Esophagus muscularis mucosa (tissue), 4 donors: ENCODE results near the gene RETREG2. TPM values are rescaled to one million over a fixed set of nuclear protein-coding genes. Genes with fewer than 3 reads are reported as not detected.

Source experiments
- DNase-seq: peaks from one replicate; pipeline ENCODE4 v3.0.0-alpha.2; 2017; ENCODE audit errors: extremely low spot score
- H3K27ac ChIP-seq, 4 donors: fragments of 200-600 bp; sonication (generic); replicated peaks in 1 of 4; 1 replicate in 3 of 4; 2 replicates in 1 of 4; pipeline ENCODE4 v1.5.1; 2016 to 2019; ENCODE audit warnings: mild to moderate bottlenecking in 1 of 4
- H3K27me3 ChIP-seq, 4 donors: fragments of 200-600 bp; sonication (generic); one replicate each; pipeline versions ENCODE4 v1.5.1 to v1.6.0; 2016 to 2019
- H3K36me3 ChIP-seq, 4 donors: fragments of 200-600 bp; sonication (generic); one replicate each; pipeline ENCODE4 v1.5.1; 2016 to 2019
- H3K4me1 ChIP-seq, 4 donors: fragments of 200-600 bp; sonication (generic); one replicate each; pipeline ENCODE4 v1.5.1; 2016 to 2019
- H3K4me3 ChIP-seq, 4 donors: fragments of 200-600 bp; sonication (generic); 1 replicate in 2 of 4; 2 replicates in 2 of 4; pipeline ENCODE4 v1.5.1; 2016 to 2019; ENCODE audit warnings: mild to moderate bottlenecking in 4 of 4, moderate library complexity in 1 of 4
- H3K9me3 ChIP-seq, 4 donors: fragments of 200-600 bp; sonication (generic); 1 replicate in 3 of 4; 2 replicates in 1 of 4; pipeline ENCODE4 v1.5.1; 2016 to 2019
- CTCF ChIP-seq, 3 experiments: fragments of 200-600 bp in 2 of 3; fragments of 450-650 bp in 1 of 3; sonication (generic) in 2 of 3; IDR thresholded peaks; one replicate each; pipeline ENCODE4 v1.5.1; 2017 to 2019; ENCODE audit warnings: antibody characterized with exemption in 3 of 3, mild to moderate bottlenecking in 2 of 3, moderate library complexity in 1 of 3
- EP300 ChIP-seq: sonication (generic); formaldehyde crosslinking; IDR thresholded peaks from one replicate; pipeline ENCODE4 v1.6.1; 2017; ENCODE audit warnings: antibody characterized with exemption
- POLR2A ChIP-seq: fragments of 450-650 bp; IDR thresholded peaks from one replicate; pipeline ENCODE4 v1.6.1; 2017; ENCODE audit warnings: antibody characterized with exemption, moderate library complexity, mild to moderate bottlenecking, low read depth
- POLR2AphosphoS5 ChIP-seq, 2 donors: sonication (generic); formaldehyde crosslinking; IDR thresholded peaks; one replicate each; pipeline ENCODE4 v1.6.1; 2017; ENCODE audit warnings: antibody characterized with exemption in 2 of 2
- WGBS: methylation state at CpG from one replicate; pipeline ENCODE4 v1.1.5; 2018; 5-methylcytosine and 5-hydroxymethylcytosine counted together
- intact Hi-C: fragments of 100-400 bp; cut with DNase I; formaldehyde crosslinking; loops from one replicate; pipeline ENCODE4 v1.15.1; 2023
- total RNA-seq, 4 donors: library from RNA; depleted of rRNA; stranded (reverse); fragments of >200 nt; gene quantifications; one replicate each; pipeline versions ENCODE4 v1.1.0 to v1.2.1, GENCODE V29; 2016

RETREG2 gene
- total RNA-seq, 4 donors from 2014 or later: 44.0 to 69.3 (median 56.3) TPM

GRCh38 chr2:219178377-219179175 is 501 bp downstream of the RETREG2 start:
- no peak for TF ChIP-seq CTCF (IDR thresholded peaks at IDR 0.05)
- no peak for TF ChIP-seq POLR2AphosphoS5 (IDR thresholded peaks at IDR 0.05)
- no peak for TF ChIP-seq POLR2A
- no peak for TF ChIP-seq EP300
- intact Hi-C loops: loop anchor here (2.0 to 10.0 kb wide), 2 partner anchors 28 to 206 kb away; partner anchors contain the start of genes DNPEP and ZFAND2B
- Histone ChIP-seq H3K36me3 (peaks cover 48 to 61% (median 60%) of the 10 kb centered on the region in 4 donors), H3K4me3 (peak overlapping the region; percentile 95 to 100 (median 96)), H3K27me3 (no peaks in the 10 kb centered on the region), H3K9me3 (no peaks in the 10 kb centered on the region), H3K27ac (peak overlapping the region; percentile 95 to 100 (median 96)), H3K4me1 (peaks cover 25 to 55% (median 38%) of the 10 kb centered on the region in 4 donors)
- DNase-seq: peak; percentile 92
- 15% methylated on average over 13 of the region's 45 CpGs for WGBS

GRCh38 chr2:219179601-219180465 is 1.8 kb downstream of the RETREG2 start:
- Histone ChIP-seq H3K36me3 (peaks cover 49 to 60% (median 58%) of the 10 kb centered on the region in 4 donors), H3K27me3 (no peaks in the 10 kb centered on the region), H3K4me3 (no peak overlapping the region), H3K9me3 (no peaks in the 10 kb centered on the region), H3K4me1 (peaks cover 22 to 42% (median 30%) of the 10 kb centered on the region in 4 donors), H3K27ac (no peak overlapping the region)
- intact Hi-C loops: loop anchor here (2.0 to 10.0 kb wide), 2 partner anchors 27 to 205 kb away; partner anchors contain the start of genes DNPEP and ZFAND2B
- WGBS: 97% methylated on average over 8 of the region's 9 CpGs
- peak; percentile 37 for DNase-seq
- TF ChIP-seq EP300 (no peak), POLR2AphosphoS5 (IDR thresholded peaks at IDR 0.05) (no peak), CTCF (IDR thresholded peaks at IDR 0.05) (no peak), POLR2A (no peak)

- no peaks in the 10 kb centered on the region for H3K9me3 ChIP-seq
- 91% methylated on average over 5 of the region's 5 CpGs for WGBS
- no peak overlapping the region for H3K27ac ChIP-seq
- peak; percentile 37 for DNase-seq
- H3K36me3 ChIP-seq: peaks cover 49 to 62% (median 54%) of the 10 kb centered on the region in 4 donors
- no peak overlapping the region for H3K4me3 ChIP-seq
- H3K27me3 ChIP-seq: no peaks in the 10 kb centered on the region
- H3K4me1 ChIP-seq: peaks cover 12 to 31% (median 19%) of the 10 kb centered on the region in 4 donors
- TF ChIP-seq POLR2A (no peak), CTCF (IDR thresholded peaks at IDR 0.05) (no peak), EP300 (no peak), POLR2AphosphoS5 (IDR thresholded peaks at IDR 0.05) (no peak)
- intact Hi-C loops: no loop called here
Measured at GRCh38 chr2:219180961-219181360, 2.9 kb downstream of the RETREG2 start.

- no peaks in the 10 kb centered on the region for H3K27me3 ChIP-seq
- H3K4me3 ChIP-seq: no peak overlapping the region
- WGBS: 83% methylated on average over 6 of the region's 6 CpGs
- H3K4me1 ChIP-seq: peaks cover 12 to 27% (median 17%) of the 10 kb centered on the region in 4 donors
- TF ChIP-seq POLR2A: no peak
- no peak for TF ChIP-seq CTCF (IDR thresholded peaks at IDR 0.05)
- no peak for TF ChIP-seq POLR2AphosphoS5 (IDR thresholded peaks at IDR 0.05)
- no peak for TF ChIP-seq EP300
- no peak overlapping the region for H3K27ac ChIP-seq
- H3K36me3 ChIP-seq: peaks cover 49 to 62% (median 54%) of the 10 kb centered on the region in 4 donors
- intact Hi-C loops: no loop called here
- DNase-seq: peak; percentile 31
- H3K9me3 ChIP-seq: no peaks in the 10 kb centered on the region
Measured at GRCh38 chr2:219181531-219181930, 3.5 kb downstream of the RETREG2 start.
